ENCODE results near the gene SPANXC. TPM values are rescaled to one million over a fixed set of nuclear protein-coding genes. Genes with fewer than 3 reads are reported as not detected.
"Not testable (repeated sequence)": the region's sequence is repeated elsewhere in the genome, so short reads cannot be mapped to it uniquely, and the experiment has no call there.

The SPANXC gene, protein sequence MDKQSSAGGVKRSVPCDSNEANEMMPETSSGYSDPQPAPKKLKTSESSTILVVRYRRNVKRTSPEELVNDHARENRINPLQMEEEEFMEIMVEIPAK
- not detected for total RNA-seq

DNA sequence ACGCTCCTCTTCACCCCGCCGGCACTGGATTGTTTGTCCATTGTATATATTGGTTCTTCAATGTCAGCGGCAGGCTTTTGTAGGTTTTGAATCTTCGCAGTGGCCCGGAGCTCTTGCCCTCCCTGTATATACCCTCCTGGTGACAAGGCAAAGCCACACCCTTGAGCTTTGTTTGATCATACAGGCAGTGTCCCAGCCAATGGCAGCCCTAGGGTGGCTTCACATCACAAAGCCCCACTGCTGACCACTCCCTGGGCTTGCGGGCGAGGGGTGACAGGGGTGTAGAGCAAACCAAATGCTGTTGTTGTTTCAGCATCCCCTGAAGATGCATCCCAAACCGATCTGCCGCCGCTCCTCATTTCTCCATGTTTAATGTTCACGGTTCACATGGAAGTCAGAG lies at the start of gene SPANXC:
Gene SPANXC, minus strand, starts transcription at position 101 of the 400 bp plus-strand sequence. Its CDS starts 60 bp downstream, at position 41.
- POLR2A ChIA-PET; H3K4me3 Mint-ChIP-seq; H3K27me3 Mint-ChIP-seq (ENCODE audit: low read depth); DNase-seq; ATAC-seq; H3K4me1 Mint-ChIP-seq (ENCODE audit: low read depth); H3K27ac Mint-ChIP-seq; CTCF ChIA-PET; H3K36me3 Mint-ChIP-seq (ENCODE audit: low read depth); H3K9me3 Mint-ChIP-seq (ENCODE audit: insufficient read depth): not testable (repeated sequence)

DNA sequence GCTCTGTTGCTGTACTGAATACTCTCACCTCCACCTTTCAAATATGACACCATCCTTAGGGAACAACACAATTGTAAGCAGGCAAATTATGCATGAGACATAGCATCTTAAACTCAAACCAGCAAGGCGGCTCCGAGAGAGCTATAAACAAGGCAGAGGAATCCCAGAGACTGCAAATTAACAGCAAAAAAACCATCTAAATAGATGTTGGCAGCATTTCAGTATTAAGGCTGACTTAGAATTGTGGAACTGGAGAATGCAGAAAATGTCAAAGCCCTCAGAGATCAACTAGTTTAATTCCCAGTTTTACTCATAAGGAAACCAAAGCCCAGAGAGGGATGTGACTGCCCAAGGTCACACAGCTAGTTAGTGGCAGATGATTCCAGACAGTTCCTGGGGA lies 37.2 kb upstream of the SPANXC start:
- ChIA-PET CTCF (no interaction called here), POLR2A (no interaction called here)
- no peaks in the 10 kb centered on the region for H3K36me3 Mint-ChIP-seq (ENCODE audit: low read depth)
- ATAC-seq (no peak), DNase-seq (no peak)
- H3K27ac Mint-ChIP-seq: no peak overlapping the region
- H3K4me1 Mint-ChIP-seq (ENCODE audit: low read depth): no peaks in the 10 kb centered on the region
- H3K9me3 Mint-ChIP-seq (ENCODE audit: insufficient read depth): no peaks in the 10 kb centered on the region
- no peaks in the 10 kb centered on the region for H3K27me3 Mint-ChIP-seq (ENCODE audit: low read depth)
- H3K4me3 Mint-ChIP-seq: no peak overlapping the region

DNA sequence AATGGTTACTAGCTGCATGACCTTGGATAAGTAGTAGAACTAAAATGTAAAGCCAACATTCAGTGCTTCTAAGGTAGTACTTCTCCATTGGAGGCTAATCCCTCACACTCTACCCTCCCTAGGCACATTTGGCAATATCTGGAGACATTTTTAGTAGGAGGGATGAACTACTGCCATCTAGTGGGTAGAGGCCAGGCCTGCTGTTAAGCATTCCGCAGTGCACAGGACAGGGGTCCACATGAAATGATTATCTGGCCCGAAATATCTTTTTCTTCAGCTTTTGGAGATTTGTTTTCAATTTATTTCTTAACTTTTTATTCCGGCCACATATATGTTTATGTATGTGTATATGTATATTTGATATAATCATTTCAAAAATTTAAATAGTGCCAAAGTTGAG lies 36.0 kb upstream of the SPANXC start:
- Mint-ChIP-seq H3K36me3 (ENCODE audit: low read depth) (no peaks in the 10 kb centered on the region), H3K27ac (no peak overlapping the region), H3K4me1 (ENCODE audit: low read depth) (no peaks in the 10 kb centered on the region), H3K4me3 (no peak overlapping the region), H3K9me3 (ENCODE audit: insufficient read depth) (no peaks in the 10 kb centered on the region), H3K27me3 (ENCODE audit: low read depth) (no peaks in the 10 kb centered on the region)
- DNase-seq (no peak), ATAC-seq (no peak)
- CTCF ChIA-PET: interaction anchor here (0.6 to 1.6 kb wide), 2 partner anchors 389 to 516 kb away, joined by 3 to 5 read pairs; no protein-coding TSS in a partner anchor
- POLR2A ChIA-PET: no interaction called here

DNA sequence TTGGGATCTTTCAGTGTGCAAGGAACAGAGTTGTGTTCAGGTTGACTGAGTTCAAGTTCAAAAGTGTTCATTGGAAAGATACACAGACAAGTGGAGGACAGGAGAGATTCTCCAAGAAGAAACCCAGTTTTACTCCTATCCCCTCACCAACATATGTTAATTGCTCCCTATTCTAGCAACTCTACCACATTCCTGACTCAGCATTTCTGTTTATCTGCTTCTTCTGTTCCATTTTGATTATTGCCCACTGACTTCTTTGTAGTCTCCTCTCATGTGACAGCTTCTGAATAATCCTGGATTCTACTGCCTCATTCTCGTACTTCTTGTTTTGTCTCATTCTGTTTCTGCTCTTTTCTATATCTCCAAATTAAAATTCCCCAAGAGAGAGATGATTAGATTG lies 15.8 kb upstream of the SPANXC start:
- Mint-ChIP-seq H3K27ac (no peak overlapping the region), H3K4me1 (ENCODE audit: low read depth) (no peaks in the 10 kb centered on the region), H3K27me3 (ENCODE audit: low read depth) (no peaks in the 10 kb centered on the region), H3K4me3 (no peak overlapping the region), H3K36me3 (ENCODE audit: low read depth) (no peaks in the 10 kb centered on the region), H3K9me3 (ENCODE audit: insufficient read depth) (no peaks in the 10 kb centered on the region)
- CTCF ChIA-PET: no interaction called here
- DNase-seq (no peak), ATAC-seq (no peak)
- POLR2A ChIA-PET: no interaction called here

DNA sequence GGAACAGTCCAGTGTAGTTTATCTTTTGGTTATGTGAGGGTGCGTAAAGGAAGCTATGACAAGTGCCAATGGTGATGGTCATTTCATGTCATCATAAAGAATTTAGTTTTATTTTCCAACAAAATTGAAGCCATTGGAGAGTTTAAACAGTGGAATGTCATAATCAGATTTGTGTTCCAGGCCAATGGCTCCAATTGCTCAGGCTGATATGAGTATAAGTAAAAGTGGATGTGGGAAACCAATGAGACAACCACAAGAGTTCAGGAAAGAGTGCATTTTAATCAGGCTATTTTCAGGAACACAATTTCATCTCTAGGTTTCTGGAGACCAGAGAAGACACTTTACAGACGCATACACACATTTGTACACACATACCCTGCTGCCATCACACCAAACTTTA lies 20.7 kb downstream of the SPANXC start:
- DNase-seq: no peak
- Mint-ChIP-seq H3K4me1 (ENCODE audit: low read depth) (no peaks in the 10 kb centered on the region), H3K4me3 (no peak overlapping the region), H3K27ac (no peak overlapping the region), H3K9me3 (ENCODE audit: insufficient read depth) (peaks cover 4% of the 10 kb centered on the region), H3K27me3 (ENCODE audit: low read depth) (no peaks in the 10 kb centered on the region), H3K36me3 (ENCODE audit: low read depth) (no peaks in the 10 kb centered on the region)
- ChIA-PET CTCF (no interaction called here), POLR2A (no interaction called here)
- no peak for ATAC-seq

DNA sequence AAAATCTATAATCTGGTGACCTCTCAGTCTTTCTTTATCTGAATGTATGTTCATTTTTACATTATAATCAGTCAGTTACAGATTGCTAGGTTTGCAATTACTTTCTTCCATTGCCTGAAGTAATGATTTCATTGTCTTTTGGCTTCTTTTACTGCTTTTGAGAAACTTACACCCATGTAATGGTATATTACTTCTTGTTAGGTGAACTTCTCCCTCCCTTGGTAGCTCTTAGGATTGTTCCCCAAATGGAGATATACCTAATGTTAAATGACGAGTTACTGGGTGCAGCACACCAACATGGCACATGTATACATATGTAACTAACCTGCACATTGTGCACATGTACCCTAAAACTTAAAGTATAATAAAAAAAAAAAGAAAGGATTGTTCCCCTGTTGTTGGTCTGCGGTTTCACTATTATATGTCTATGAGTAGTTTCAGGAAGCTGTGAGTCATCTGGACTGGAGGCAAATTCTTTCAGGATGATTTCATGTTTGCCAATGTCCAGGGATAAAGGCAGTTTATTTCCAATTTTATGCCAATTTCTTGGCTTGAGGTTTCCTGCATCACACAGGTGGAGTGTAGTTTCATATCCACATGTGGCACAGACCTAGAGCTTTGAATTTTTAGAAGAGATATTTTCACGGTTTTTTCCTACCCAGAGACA lies 21.8 kb downstream of the SPANXC start:
- no peak overlapping the region for H3K4me3 Mint-ChIP-seq
- no peak for ATAC-seq
- POLR2A ChIA-PET: no interaction called here
- no peak for DNase-seq
- H3K9me3 Mint-ChIP-seq (ENCODE audit: insufficient read depth): peaks cover 4% of the 10 kb centered on the region
- H3K27me3 Mint-ChIP-seq (ENCODE audit: low read depth): no peaks in the 10 kb centered on the region
- H3K27ac Mint-ChIP-seq: no peak overlapping the region
- H3K36me3 Mint-ChIP-seq (ENCODE audit: low read depth): no peaks in the 10 kb centered on the region
- CTCF ChIA-PET: no interaction called here
- no peaks in the 10 kb centered on the region for H3K4me1 Mint-ChIP-seq (ENCODE audit: low read depth)

DNA sequence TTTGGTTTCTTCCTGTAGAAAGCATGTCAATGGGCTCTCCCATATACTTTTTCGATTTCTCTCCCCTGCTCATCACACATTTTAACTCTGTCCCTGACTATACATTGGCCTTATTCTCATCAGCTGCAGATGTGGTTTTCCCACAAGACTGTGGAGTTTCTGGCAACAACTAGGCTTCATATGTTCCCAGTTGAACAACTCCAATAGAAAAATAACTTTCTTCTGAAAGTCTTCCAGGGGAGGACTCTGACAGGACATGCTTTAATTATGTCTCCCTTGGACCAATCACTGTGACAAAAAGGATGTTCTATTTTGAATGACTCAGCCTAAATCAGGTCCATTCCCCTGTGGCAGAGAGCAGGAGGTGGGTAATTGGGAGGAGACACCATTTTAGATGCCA lies 28.1 kb downstream of the SPANXC start:
- Mint-ChIP-seq H3K27me3 (ENCODE audit: low read depth) (no peaks in the 10 kb centered on the region), H3K36me3 (ENCODE audit: low read depth) (no peaks in the 10 kb centered on the region), H3K4me3 (no peak overlapping the region), H3K9me3 (ENCODE audit: insufficient read depth) (no peaks in the 10 kb centered on the region), H3K27ac (no peak overlapping the region), H3K4me1 (ENCODE audit: low read depth) (no peaks in the 10 kb centered on the region)
- DNase-seq (no peak), ATAC-seq (no peak)
- ChIA-PET CTCF (no interaction called here), POLR2A (no interaction called here)

DNA sequence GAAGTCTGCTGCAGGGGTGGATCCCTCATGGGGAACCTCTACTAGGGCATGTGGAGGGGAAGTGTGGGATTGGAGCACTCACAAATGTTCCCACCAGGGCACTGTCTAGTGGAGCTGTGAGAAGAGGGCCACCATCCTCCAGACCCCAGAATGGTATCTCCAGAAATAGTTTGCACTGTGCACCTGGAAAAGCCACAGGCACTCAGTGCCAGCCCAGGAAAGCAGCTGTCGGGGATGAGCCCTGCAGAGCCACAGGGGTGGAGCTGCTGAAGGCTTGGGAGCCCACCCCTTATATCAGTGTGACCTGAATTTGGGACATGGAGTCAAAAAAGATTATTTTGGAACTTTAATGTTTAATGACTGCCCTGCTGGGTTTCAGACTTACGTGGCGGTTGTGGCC lies 40.4 kb downstream of the SPANXC start:
- Mint-ChIP-seq H3K4me3 (no peak overlapping the region), H3K27ac (no peak overlapping the region)
- ATAC-seq: no peak

More for the DNA sequence above, 40.4 kb downstream of the SPANXC start:
- Mint-ChIP-seq H3K9me3 (ENCODE audit: insufficient read depth) (no peaks in the 10 kb centered on the region), H3K36me3 (ENCODE audit: low read depth) (no peaks in the 10 kb centered on the region), H3K27me3 (ENCODE audit: low read depth) (no peaks in the 10 kb centered on the region), H3K4me1 (ENCODE audit: low read depth) (no peaks in the 10 kb centered on the region)
- no peak for DNase-seq
- ChIA-PET CTCF (no interaction called here), POLR2A (no interaction called here)

Other genes starting within 250 kb of the SPANXC start
- gene SPANXB1, start 239.9 kb downstream of the SPANXC start, total RNA-seq: not detected
- 1 to 10 TPM; 3.0 to 4.2 TPM for gene LDOC1, start 65.4 kb downstream of the SPANXC start, total RNA-seq